SU-DHL-6 (cell line): Measurements from ENCODE around the gene NMT1.

Source experiments
- H2AFZ ChIP-seq: fragments of 200-600 bp; sonication (generic); 2 replicates; pipeline ENCODE4 v1.6.1; 2014; ENCODE audit warnings: low read depth, mild to moderate bottlenecking, moderate library complexity, mixed read lengths, antibody characterized with exemption, low read length; ENCODE audit not compliant: severe bottlenecking
- H3F3A ChIP-seq: fragments of 200-600 bp; shearing (Covaris generic); 2 replicates; pipeline ENCODE4 v1.6.0; 2016; ENCODE audit warnings: antibody characterized with exemption, mild to moderate bottlenecking; ENCODE audit not compliant: insufficient read depth
- H3K27ac ChIP-seq: fragments of 200-600 bp; sonication (generic); 2 replicates; pipeline ENCODE4 v1.5.1; 2016; ENCODE audit warnings: low read depth, mild to moderate bottlenecking, low read length, moderate library complexity, mixed read lengths
- H3K27me3 ChIP-seq: fragments of 200-600 bp; sonication (generic), shearing (Covaris generic); 2 replicates; pipeline ENCODE4 v1.6.0; 2014; ENCODE audit warnings: mild to moderate bottlenecking, low read length
- H3K36me3 ChIP-seq: fragments of 200-600 bp; sonication (generic); 2 replicates; pipeline ENCODE4 v1.6.1; 2014; ENCODE audit warnings: mild to moderate bottlenecking, low read length, mixed read lengths
- H3K4me2 ChIP-seq: fragments of 300-600, 200-600 bp; shearing (Covaris generic), sonication (generic); 2 replicates; pipeline ENCODE4 v1.6.0; 2014; ENCODE audit warnings: low read length, low read depth, mild to moderate bottlenecking; ENCODE audit not compliant: poor library complexity, severe bottlenecking
- H3K4me3 ChIP-seq: fragments of 200-600 bp; sonication (generic); 2 replicates; pipeline ENCODE4 v1.5.1; 2014; ENCODE audit warnings: antibody characterized with exemption, low read length, mild to moderate bottlenecking, mixed read lengths; ENCODE audit not compliant: insufficient read depth, poor library complexity, severe bottlenecking
- H3K79me2 ChIP-seq: fragments of 200-600 bp; sonication (generic); 2 replicates; pipeline ENCODE4 v1.6.1; 2014; ENCODE audit warnings: mild to moderate bottlenecking, low read length, moderate library complexity; ENCODE audit not compliant: insufficient read depth
- H3K9ac ChIP-seq: fragments of 200-600 bp; sonication (generic); 2 replicates; pipeline ENCODE4 v1.7.0; 2014; ENCODE audit warnings: mild to moderate bottlenecking, low read length
- H3K9me2 ChIP-seq: fragments of 200-600 bp; sonication (generic); replicated peaks from 2 replicates; pipeline ENCODE4 v1.6.1; 2014; ENCODE audit warnings: low read length; ENCODE audit not compliant: insufficient read depth
- H3K9me3 ChIP-seq: fragments of 200-600 bp; sonication (generic); 2 replicates; pipeline ENCODE4 v1.6.1; 2014; ENCODE audit warnings: low read length, mixed read lengths; ENCODE audit not compliant: insufficient read depth
- H4K20me1 ChIP-seq: fragments of 200-600 bp; sonication (generic); 2 replicates; pipeline ENCODE4 v1.6.1; 2014; ENCODE audit warnings: low read depth, mild to moderate bottlenecking, antibody characterized with exemption, low read length, moderate library complexity, mixed read lengths
- EZH2phosphoT487 ChIP-seq: fragments of 200-600 bp; sonication (generic), shearing (Covaris generic); conservative IDR thresholded peaks from 2 replicates; pipeline ENCODE4 v1.6.1; 2018; ENCODE audit warnings: mild to moderate bottlenecking, antibody characterized with exemption, low read length, moderate library complexity, mixed read lengths
- TF ChIP-seq, protein P1 (sequence below): fragments of 200-600 bp; sonication (generic); IDR thresholded peaks from one replicate; pipeline ENCODE4 v1.5.1; 2017; ENCODE audit warnings: antibody characterized with exemption, mild to moderate bottlenecking, low read length, moderate library complexity; ENCODE audit not compliant: insufficient read depth, poor library complexity, severe bottlenecking

Gene NMT1

DNA sequence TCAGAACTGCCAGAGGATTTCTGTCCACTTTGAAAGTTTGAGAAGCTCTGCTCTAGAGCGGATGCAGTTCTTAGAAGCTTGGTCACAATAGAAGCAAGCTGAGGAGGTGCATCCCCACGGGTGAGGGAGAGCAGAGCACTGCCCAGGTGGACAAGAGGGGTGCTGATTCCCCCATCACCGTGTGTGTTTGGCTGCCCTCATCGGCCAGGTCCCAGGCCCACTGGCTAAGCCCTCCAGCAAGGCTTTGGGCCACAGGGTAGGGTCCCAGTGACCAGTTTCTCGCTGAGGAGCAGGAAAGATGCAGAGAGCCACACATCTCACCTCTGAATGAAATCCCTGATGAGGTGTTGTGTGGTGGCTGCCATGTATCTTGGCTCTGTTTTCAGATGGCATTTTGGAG, 26.9 kb downstream of the NMT1 start:
- Histone ChIP-seq H3K36me3 (peaks cover 11% of the 10 kb centered on the region; the same call in 1 of the 2 replicates), H3K9ac (no peak overlapping the region), H3K27ac (no peak overlapping the region), H2AFZ (no peak overlapping the region), H3K9me2 (no peaks in the 10 kb centered on the region), H3K4me2 (no peak overlapping the region), H4K20me1 (no peaks in the 10 kb centered on the region), H3K79me2 (no peaks in the 10 kb centered on the region), H3F3A (no peaks in the 10 kb centered on the region), H3K9me3 (no peaks in the 10 kb centered on the region), H3K4me3 (no peak overlapping the region), H3K27me3 (no peaks in the 10 kb centered on the region)
- TF ChIP-seq EZH2phosphoT487 = no peak
- TF ChIP-seq, protein P1, sequence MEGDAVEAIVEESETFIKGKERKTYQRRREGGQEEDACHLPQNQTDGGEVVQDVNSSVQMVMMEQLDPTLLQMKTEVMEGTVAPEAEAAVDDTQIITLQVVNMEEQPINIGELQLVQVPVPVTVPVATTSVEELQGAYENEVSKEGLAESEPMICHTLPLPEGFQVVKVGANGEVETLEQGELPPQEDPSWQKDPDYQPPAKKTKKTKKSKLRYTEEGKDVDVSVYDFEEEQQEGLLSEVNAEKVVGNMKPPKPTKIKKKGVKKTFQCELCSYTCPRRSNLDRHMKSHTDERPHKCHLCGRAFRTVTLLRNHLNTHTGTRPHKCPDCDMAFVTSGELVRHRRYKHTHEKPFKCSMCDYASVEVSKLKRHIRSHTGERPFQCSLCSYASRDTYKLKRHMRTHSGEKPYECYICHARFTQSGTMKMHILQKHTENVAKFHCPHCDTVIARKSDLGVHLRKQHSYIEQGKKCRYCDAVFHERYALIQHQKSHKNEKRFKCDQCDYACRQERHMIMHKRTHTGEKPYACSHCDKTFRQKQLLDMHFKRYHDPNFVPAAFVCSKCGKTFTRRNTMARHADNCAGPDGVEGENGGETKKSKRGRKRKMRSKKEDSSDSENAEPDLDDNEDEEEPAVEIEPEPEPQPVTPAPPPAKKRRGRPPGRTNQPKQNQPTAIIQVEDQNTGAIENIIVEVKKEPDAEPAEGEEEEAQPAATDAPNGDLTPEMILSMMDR = no peak

DNA sequence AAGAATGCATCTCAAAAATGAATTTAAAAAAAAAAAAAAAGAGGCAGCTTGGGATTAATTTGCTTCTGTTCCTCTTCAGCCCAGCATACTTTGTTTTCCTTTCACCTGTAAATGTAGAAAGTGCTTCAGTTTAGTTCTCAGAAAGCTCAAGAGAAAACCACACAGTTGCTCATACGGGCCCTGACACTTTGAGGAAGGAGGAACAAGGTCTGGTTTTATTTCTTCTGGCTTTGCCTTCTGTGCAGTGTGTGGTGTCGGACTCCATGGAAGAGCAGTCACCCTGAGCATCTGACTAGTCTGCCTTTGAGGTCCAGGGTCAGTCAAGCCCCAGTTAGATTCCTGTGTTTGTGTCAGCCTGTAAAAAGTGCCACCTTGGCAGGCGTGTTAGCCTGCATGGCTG, 27.6 kb downstream of the NMT1 start:
- H3K4me2 ChIP-seq = no peak overlapping the region
- H3F3A ChIP-seq = no peaks in the 10 kb centered on the region
- H3K27ac ChIP-seq = no peak overlapping the region
- H3K79me2 ChIP-seq = no peaks in the 10 kb centered on the region
- H4K20me1 ChIP-seq = no peaks in the 10 kb centered on the region
- no peak overlapping the region for H3K9ac ChIP-seq
- H3K36me3 ChIP-seq = peaks cover 5% of the 10 kb centered on the region; the same call in 1 of the 2 replicates
- H3K9me3 ChIP-seq = no peaks in the 10 kb centered on the region
- no peaks in the 10 kb centered on the region for H3K27me3 ChIP-seq
- no peaks in the 10 kb centered on the region for H3K9me2 ChIP-seq
- H2AFZ ChIP-seq = no peak overlapping the region
- no peak overlapping the region for H3K4me3 ChIP-seq
- TF ChIP-seq, protein P1 = no peak
- TF ChIP-seq EZH2phosphoT487 = no peak

DNA sequence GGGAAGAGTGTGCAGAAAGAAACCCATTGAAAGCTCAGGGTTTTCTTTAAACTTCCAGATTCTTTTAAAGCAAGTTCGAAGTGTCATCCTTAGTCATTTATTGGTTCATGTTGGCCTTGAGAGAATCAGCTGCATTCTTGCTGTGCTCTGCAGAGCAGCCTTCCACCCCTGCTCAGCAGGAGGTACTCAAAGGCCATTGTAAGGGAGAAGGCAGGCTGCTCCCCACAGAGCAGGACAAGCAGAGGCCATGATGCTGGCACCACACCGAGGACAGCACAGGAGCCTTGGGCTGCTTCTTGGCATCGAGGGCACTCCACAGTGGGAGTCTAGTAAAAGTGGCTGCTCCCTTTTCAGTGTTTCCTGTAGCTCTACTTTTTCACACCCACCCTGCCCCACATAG, 29.6 kb downstream of the NMT1 start:
- no peak overlapping the region for H2AFZ ChIP-seq
- H3K4me3 ChIP-seq = no peak overlapping the region
- H4K20me1 ChIP-seq = no peaks in the 10 kb centered on the region

More for the DNA sequence above, 29.6 kb downstream of the NMT1 start:
- Histone ChIP-seq H3F3A (no peaks in the 10 kb centered on the region), H3K27ac (no peak overlapping the region), H3K4me2 (no peak overlapping the region), H3K9me3 (no peaks in the 10 kb centered on the region), H3K27me3 (no peaks in the 10 kb centered on the region), H3K9ac (no peak overlapping the region), H3K9me2 (no peaks in the 10 kb centered on the region), H3K36me3 (peaks cover 2% of the 10 kb centered on the region; the same call in 1 of the 2 replicates), H3K79me2 (no peaks in the 10 kb centered on the region)
- TF ChIP-seq, protein P1 = no peak
- TF ChIP-seq EZH2phosphoT487 = no peak
